Endometrium (tissue), 2 donors: Measurements from ENCODE around the gene OR10H1.
"Not testable (repeated sequence)": the region's sequence is repeated elsewhere in the genome, so short reads cannot be mapped to it uniquely, and the experiment has no call there.

Experiments used
- FAIRE-seq: peaks from 2 replicates; lab custom pipeline; 2012; peaks lifted over from hg19 to GRCh38; lab: Jason Lieb, UNC
- donor health status: control.
- donor health status: control.

Gene OR10H1

GRCh38 chr19:15815306-15815705 is at the start of gene OR10H1:
OR10H1 (minus strand) TSS chr19:15815664; CDS start chr19:15808037, 7,627 bp downstream.
- FAIRE-seq = no peak

- FAIRE-seq = no peak
These were observed 49.4 kb upstream of the OR10H1 start for GRCh38 chr19:15864824-15865223.

GRCh38 chr19:15863272-15863671 is 47.8 kb upstream of the OR10H1 start:
- FAIRE-seq = no peak

GRCh38 chr19:15862444-15862843 is 47.0 kb upstream of the OR10H1 start:
- no peak for FAIRE-seq

GRCh38 chr19:15860522-15860921 is 45.1 kb upstream of the OR10H1 start:
- FAIRE-seq = no peak

GRCh38 chr19:15859187-15859586 is 43.7 kb upstream of the OR10H1 start:
- no peak for FAIRE-seq

- FAIRE-seq = no peak
These were observed 34.9 kb upstream of the OR10H1 start for GRCh38 chr19:15850385-15850784.

- FAIRE-seq = no peak
These were observed 31.5 kb upstream of the OR10H1 start for GRCh38 chr19:15846923-15847322.

- FAIRE-seq = not testable (repeated sequence)
These were observed 28.4 kb upstream of the OR10H1 start for GRCh38 chr19:15843894-15844222.

GRCh38 chr19:15843203-15843893 is 27.9 kb upstream of the OR10H1 start:
- no peak for FAIRE-seq

GRCh38 chr19:15841875-15842569 is 26.6 kb upstream of the OR10H1 start:
- FAIRE-seq = no peak

- FAIRE-seq = no peak
These were observed 25.4 kb upstream of the OR10H1 start for GRCh38 chr19:15840833-15841232.

- FAIRE-seq = not testable (repeated sequence)
These were observed 24.4 kb upstream of the OR10H1 start for GRCh38 chr19:15839888-15840287.

- no peak for FAIRE-seq
These were observed 22.9 kb upstream of the OR10H1 start for GRCh38 chr19:15838351-15838750.

GRCh38 chr19:15837221-15837731 is 21.8 kb upstream of the OR10H1 start:
- FAIRE-seq = no peak

GRCh38 chr19:15836330-15837220 is 21.1 kb upstream of the OR10H1 start:
- FAIRE-seq = peak; percentile 97

- not testable (repeated sequence) for FAIRE-seq
These were observed 20.3 kb upstream of the OR10H1 start for GRCh38 chr19:15835565-15836329.

- not testable (repeated sequence) for FAIRE-seq
These were observed 18.8 kb upstream of the OR10H1 start for GRCh38 chr19:15834232-15834631.

GRCh38 chr19:15831626-15832025 is 16.2 kb upstream of the OR10H1 start:
- FAIRE-seq = no peak

- no peak for FAIRE-seq
These were observed 14.3 kb upstream of the OR10H1 start for GRCh38 chr19:15829786-15830185.

- no peak for FAIRE-seq
These were observed 13.8 kb upstream of the OR10H1 start for GRCh38 chr19:15829306-15829698.
